Cerebellar cortex (tissue), 1 donor: ENCODE data around the gene PIK3CB.
"Not testable (repeated sequence)": the region's sequence is repeated elsewhere in the genome, so short reads cannot be mapped to it uniquely, and the experiment has no call there.

ENCODE experiments used
- DNase-seq: peaks from one replicate; pipeline ENCODE4 v3.0.0-alpha.2; 2015; ENCODE audit warnings: low spot score

PIK3CB gene

GRCh38 chr3:138846824-138847223, 12.1 kb upstream of the PIK3CB start:
- not testable (repeated sequence) for DNase-seq

- DNase-seq = peak; percentile 50
Observed at GRCh38 chr3:138846262-138846791, 11.6 kb upstream of the PIK3CB start.

GRCh38 chr3:138845771-138846173, 11.0 kb upstream of the PIK3CB start:
- peak; percentile 55 for DNase-seq

GRCh38 chr3:138845181-138845601, 10.5 kb upstream of the PIK3CB start:
- DNase-seq = peak; percentile 37

GRCh38 chr3:138842483-138843188, 7.9 kb upstream of the PIK3CB start:
- no peak for DNase-seq

GRCh38 chr3:138838385-138838784, 3.7 kb upstream of the PIK3CB start:
- DNase-seq = not testable (repeated sequence)

- DNase-seq = not testable (repeated sequence)
Observed at GRCh38 chr3:138835846-138836245, 1.1 kb upstream of the PIK3CB start.

GRCh38 chr3:138835397-138835757, 649 bp upstream of the PIK3CB start:
- DNase-seq = no peak

GRCh38 chr3:138833899-138834595, 681 bp downstream of the PIK3CB start:
- peak; percentile 50 for DNase-seq

GRCh38 chr3:138832473-138833057, 2.2 kb downstream of the PIK3CB start:
- not testable (repeated sequence) for DNase-seq

- DNase-seq = no peak
Observed at GRCh38 chr3:138829886-138830510, 4.7 kb downstream of the PIK3CB start.

- no peak for DNase-seq
Observed at GRCh38 chr3:138829097-138829496, 5.6 kb downstream of the PIK3CB start.

- DNase-seq = no peak
Observed at GRCh38 chr3:138827222-138827621, 7.5 kb downstream of the PIK3CB start.

GRCh38 chr3:138825336-138825735, 9.4 kb downstream of the PIK3CB start:
- DNase-seq = no peak

GRCh38 chr3:138824114-138824506, 10.6 kb downstream of the PIK3CB start:
- DNase-seq = no peak

GRCh38 chr3:138820379-138820778, 14.3 kb downstream of the PIK3CB start:
- not testable (repeated sequence) for DNase-seq

GRCh38 chr3:138818185-138818860, 16.4 kb downstream of the PIK3CB start:
- DNase-seq = no peak

GRCh38 chr3:138817695-138818094, 17.0 kb downstream of the PIK3CB start:
- DNase-seq = no peak

- DNase-seq = no peak
Observed at GRCh38 chr3:138812806-138813205, 21.9 kb downstream of the PIK3CB start.

GRCh38 chr3:138809500-138810256, 25.1 kb downstream of the PIK3CB start:
- no peak for DNase-seq
